Astrocyte of the cerebellum (primary cell): ENCODE measurements around the gene NUAK1.

Experiments
- DNase-seq: peaks from one replicate; pipeline ENCODE4 v3.0.0-alpha.2; 2011; ENCODE audit warnings: low read depth
- H3K4me3 ChIP-seq: 2 replicates; pipeline ENCODE4 v1.5.1; 2011; ENCODE audit warnings: mild to moderate bottlenecking, low read depth, low read length, moderate library complexity
- in situ Hi-C: cut with HindIII; loops from 2 replicates; pipeline ENCODE4 v1.10.0; 2017; ENCODE audit warnings: low sequenced_read_pairs
- TF ChIP-seq, protein P1 (sequence below): IDR thresholded peaks from 2 replicates; pipeline ENCODE4 v1.5.1; 2012; ENCODE audit warnings: low read length, low read depth, moderate library complexity, mild to moderate bottlenecking; ENCODE audit errors: missing control alignments

Gene NUAK1

GRCh38 chr12:106150555-106150954, 11.8 kb upstream of the NUAK1 start:
- H3K4me3 ChIP-seq, result no peak overlapping the region
- DNase-seq, result no peak
- TF ChIP-seq, protein P1, sequence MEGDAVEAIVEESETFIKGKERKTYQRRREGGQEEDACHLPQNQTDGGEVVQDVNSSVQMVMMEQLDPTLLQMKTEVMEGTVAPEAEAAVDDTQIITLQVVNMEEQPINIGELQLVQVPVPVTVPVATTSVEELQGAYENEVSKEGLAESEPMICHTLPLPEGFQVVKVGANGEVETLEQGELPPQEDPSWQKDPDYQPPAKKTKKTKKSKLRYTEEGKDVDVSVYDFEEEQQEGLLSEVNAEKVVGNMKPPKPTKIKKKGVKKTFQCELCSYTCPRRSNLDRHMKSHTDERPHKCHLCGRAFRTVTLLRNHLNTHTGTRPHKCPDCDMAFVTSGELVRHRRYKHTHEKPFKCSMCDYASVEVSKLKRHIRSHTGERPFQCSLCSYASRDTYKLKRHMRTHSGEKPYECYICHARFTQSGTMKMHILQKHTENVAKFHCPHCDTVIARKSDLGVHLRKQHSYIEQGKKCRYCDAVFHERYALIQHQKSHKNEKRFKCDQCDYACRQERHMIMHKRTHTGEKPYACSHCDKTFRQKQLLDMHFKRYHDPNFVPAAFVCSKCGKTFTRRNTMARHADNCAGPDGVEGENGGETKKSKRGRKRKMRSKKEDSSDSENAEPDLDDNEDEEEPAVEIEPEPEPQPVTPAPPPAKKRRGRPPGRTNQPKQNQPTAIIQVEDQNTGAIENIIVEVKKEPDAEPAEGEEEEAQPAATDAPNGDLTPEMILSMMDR, result no peak
- in situ Hi-C loops, result no loop called here

GRCh38 chr12:106149096-106149784, 10.5 kb upstream of the NUAK1 start:
- in situ Hi-C loops, result no loop called here
- TF ChIP-seq, protein P1, result peak; percentile 75
- H3K4me3 ChIP-seq, result no peak overlapping the region
- DNase-seq, result no peak

- TF ChIP-seq, protein P1, result no peak
- H3K4me3 ChIP-seq, result no peak overlapping the region
- in situ Hi-C loops, result no loop called here
- DNase-seq, result no peak
Observed at GRCh38 chr12:106147956-106148355, 9.2 kb upstream of the NUAK1 start.

DNA sequence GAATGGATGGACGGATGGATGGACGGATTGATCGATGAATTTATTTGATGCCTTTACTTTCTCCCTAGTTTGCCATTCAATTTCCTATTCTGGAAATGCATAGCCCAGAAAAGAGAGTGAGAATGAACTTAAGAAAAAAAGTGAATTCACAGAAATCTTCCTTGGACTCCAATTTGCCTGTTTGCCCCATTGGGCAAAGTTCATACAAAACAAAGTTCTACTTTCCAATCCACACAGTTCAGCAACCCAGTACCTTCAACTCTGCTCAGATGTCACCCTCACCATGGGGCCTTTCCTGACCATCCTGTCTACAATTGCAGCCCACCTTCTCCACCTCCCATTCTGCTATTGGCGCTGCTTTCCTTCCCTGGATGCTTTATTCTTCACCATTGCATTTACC, 8.2 kb upstream of the NUAK1 start:
- in situ Hi-C loops, result no loop called here
- DNase-seq, result no peak

DNA sequence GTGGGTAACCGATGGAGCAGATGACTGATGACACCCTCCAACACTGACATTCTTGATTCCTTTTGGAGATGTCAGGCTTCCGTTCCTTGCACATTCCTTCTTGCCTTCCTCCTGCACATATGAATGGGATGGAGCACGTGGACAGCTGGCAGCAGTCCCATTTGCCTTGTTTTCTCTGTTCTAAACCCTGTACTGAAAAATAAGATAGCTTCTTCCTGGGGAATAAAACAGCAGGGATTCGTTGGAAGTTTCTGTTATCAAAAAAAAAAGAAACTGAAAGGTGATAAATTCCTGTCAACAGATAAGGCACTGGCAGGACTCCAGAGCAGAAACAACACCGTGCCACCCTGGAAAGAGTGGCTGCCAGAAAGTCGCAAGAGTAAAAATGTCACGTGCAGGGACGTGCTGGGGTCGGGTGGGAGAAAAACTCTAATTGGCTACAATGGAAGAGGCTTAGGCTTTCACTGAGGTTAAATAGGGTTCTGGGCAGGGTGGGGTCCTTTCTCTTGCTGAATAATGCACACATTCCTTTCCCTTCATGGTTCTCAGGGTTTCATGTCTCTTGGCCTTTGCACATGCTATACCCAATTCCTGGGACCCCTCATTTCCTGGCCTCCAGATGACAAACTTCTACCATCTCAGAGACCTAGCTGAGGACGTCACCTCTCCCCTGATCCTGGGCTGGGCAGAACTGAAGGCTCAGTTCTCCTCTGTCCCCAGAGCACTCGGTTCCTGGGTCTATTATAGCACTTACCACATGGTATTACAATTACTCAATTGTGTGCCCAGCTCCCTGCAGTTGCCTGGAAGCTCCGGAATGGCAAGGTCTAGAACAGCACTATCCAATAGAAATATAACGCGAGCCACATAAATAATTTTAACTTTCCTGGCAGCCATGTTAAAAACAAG, 7.0 kb upstream of the NUAK1 start:
- in situ Hi-C loops, result no loop called here
- DNase-seq, result no peak
- H3K4me3 ChIP-seq, result no peak overlapping the region
- TF ChIP-seq, protein P1, result no peak

More for the DNA sequence above, 8.2 kb upstream of the NUAK1 start:
- TF ChIP-seq, protein P1, result no peak
- no peak overlapping the region for H3K4me3 ChIP-seq

GRCh38 chr12:106144847-106145246, 6.1 kb upstream of the NUAK1 start:
- DNase-seq, result no peak
- in situ Hi-C loops, result no loop called here
- TF ChIP-seq, protein P1, result no peak

More at GRCh38 chr12:106144847-106145246, 6.1 kb upstream of the NUAK1 start:
- no peak overlapping the region for H3K4me3 ChIP-seq
